NCI-H460 (cell line): ENCODE measurements around the gene DLGAP4. TPM values are rescaled to one million over a fixed set of nuclear protein-coding genes. Genes with fewer than 3 reads are reported as not detected.
A peak's percentile ranks its signal among the peaks of the same experiment; 100 is the strongest.

Experiments
- DNase-seq: peaks from one replicate; pipeline ENCODE4 v3.0.0-alpha.2; 2016; ENCODE audit warnings: low read depth; ENCODE audit errors: extremely low read depth
- total RNA-seq: library from RNA; depleted of rRNA; stranded (reverse); fragments of >200 nt; shearing (Covaris generic); gene quantifications from 2 replicates; pipeline ENCODE4 v1.2.3, GENCODE V29; 2014

DLGAP4 gene
- total RNA-seq, 1 experiment from 2014 or later: 10.4 TPM

DNA sequence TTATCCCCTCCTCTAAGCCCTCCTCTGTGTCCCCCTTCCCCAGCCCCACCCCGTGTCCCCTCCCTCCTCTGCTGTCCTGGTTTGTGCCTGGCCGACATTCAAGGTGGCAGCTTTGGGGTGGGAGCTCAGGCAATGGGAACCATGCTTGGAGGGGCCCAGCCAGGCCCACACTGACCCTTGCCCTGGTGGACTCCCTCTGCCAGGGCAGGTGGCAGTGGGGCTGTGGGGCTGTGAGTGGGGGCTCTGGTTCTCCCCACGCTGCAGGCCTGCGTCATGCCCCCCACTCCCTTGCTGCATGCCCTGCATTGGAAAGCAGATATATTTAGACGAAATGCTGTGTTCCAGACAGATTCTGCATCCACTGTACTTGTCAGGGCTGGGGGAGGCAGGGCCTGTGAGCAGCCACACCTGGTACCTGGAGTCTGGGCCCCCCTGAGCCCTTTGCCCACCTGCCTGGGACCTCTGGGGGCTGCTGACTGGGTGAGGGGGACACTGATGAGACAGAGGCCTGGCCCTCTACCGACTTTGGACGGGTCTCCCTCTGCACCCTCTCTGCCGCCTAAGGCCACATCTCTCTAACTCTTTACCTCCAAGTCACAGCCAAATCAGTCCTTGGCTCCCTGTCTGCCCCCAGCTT is 14.2 kb downstream of the DLGAP4 start:
- DNase-seq: no peak

GRCh38 chr20:36320898-36321695 is 15.0 kb downstream of the DLGAP4 start:
- no peak for DNase-seq

GRCh38 chr20:36322131-36322530 is 16.0 kb downstream of the DLGAP4 start:
- no peak for DNase-seq

DNA sequence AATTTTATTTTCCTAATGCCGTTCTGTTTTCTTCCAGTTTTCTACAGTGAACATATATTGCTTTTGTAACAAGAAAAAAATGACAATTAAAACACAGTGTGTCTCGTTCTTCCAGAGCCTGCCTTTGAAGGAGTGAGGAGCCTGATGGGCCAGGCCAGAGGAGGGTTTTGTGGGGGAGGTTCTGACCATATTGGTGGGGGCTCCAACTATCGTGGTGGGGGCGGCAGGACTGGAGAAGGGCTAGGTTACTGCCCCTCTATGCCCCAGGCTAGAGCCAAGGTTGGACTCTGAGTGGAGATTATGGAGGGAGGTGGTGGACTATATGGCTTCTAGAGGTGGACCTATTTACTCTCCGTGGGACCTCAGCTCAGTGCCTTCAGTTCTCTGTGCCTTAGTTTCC is 24.0 kb downstream of the DLGAP4 start:
- no peak for DNase-seq

DNA sequence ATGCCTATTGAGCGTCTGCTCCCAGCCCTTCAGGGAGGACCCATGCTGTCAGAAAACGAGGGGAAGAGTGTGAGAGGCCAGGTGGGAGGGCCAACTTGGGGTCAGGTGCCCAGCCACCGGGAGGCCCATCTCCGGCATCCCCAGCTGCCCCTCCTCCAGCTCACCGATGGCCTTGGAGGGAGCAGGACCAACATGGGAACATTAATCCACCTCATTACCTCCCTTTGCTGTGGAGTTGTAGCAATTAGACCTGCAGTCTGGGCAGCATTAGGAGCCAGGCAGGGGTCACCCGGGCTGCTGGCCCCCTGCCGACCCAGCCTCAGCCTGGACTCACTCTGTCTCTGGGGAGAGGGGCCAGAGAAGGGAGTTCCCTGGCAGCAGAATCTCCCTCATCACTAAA is 25.1 kb downstream of the DLGAP4 start:
- DNase-seq: no peak

GRCh38 chr20:36333841-36334240 is 27.7 kb downstream of the DLGAP4 start:
- no peak for DNase-seq

GRCh38 chr20:36334281-36335205 is 28.4 kb downstream of the DLGAP4 start:
- no peak for DNase-seq

GRCh38 chr20:36335206-36335870 is 29.2 kb downstream of the DLGAP4 start:
- no peak for DNase-seq

GRCh38 chr20:36336204-36336603 is 30.1 kb downstream of the DLGAP4 start:
- DNase-seq: no peak

DNA sequence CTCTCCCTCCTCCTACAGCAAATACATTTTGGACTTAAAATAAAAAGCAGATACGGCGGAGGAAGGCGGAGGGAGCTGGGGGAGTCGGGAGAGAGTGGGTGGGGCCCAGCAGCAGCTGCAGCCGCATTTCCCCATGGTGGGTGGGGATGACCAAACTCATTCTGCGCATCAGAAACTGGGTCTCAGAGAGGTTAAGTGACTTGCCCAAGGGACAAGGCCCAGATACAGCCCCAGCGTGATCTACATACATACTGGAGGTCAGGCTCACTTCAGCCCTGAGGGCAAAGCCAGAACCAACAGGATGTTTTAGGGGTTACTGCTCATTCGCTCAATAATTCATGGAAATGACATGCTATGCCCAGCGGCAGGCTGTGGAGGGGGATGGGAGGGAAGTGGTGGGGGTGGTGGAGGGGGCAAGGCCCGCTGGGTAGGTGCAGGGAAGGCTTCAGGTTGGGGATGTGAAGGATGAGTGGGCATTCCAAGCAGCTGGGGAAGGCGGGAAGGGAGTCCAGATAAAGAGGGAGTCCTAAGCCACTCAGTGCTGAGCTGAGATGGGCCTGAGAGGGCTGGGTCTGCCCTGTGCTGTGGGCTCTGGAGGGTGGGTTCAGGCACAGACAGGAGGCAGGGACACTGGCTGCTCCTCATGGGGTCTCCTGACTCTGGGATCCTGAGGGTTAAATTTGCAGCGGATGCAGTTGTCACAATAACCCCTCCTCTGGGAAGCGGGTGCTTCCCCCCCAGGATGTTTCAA is 31.0 kb downstream of the DLGAP4 start:
- no peak for DNase-seq

GRCh38 chr20:36337886-36338285 is 31.7 kb downstream of the DLGAP4 start:
- DNase-seq: no peak

GRCh38 chr20:36339646-36340592 is 33.8 kb downstream of the DLGAP4 start:
- no peak for DNase-seq

GRCh38 chr20:36340593-36340990 is 34.5 kb downstream of the DLGAP4 start:
- no peak for DNase-seq

GRCh38 chr20:36341331-36342020 is 35.3 kb downstream of the DLGAP4 start:
- no peak for DNase-seq

- no peak for DNase-seq
Measured at GRCh38 chr20:36342331-36343120, 36.4 kb downstream of the DLGAP4 start.

- DNase-seq: no peak
Measured at GRCh38 chr20:36343641-36344040, 37.5 kb downstream of the DLGAP4 start.

DNA sequence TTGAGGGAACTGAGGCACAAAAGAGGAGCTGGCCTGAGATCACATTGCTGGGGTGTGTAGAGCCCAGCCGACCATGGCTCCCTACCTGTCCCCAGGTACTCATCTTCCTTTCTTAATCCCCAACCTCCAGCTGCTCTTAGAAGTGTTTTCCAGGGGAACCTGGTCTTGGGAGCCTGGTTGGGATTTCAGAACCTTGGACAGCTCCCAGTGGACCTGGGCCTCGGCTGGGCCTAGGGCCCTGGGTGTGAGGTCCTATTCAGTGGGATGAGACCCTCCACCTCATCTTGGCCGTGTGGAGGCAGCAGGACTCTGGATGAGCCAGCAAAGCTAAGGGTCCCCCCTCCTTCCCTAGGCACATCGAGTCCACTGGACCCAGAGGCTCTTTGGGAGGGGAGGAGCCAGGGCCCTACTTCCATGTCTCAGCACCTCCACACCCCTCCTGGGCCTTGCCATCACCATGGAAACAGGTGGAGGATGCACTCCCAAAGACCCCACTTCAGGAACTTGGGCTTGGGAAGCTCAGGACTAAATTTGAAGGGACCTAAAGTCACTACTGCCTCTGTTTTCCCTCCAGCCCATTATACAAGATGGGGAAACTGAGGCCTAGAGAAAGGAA is 38.5 kb downstream of the DLGAP4 start:
- DNase-seq: peak; percentile 48
